ENCODE data around the gene NES. TPM values are rescaled to one million over a fixed set of nuclear protein-coding genes. Genes with fewer than 3 reads are reported as not detected.
A peak's percentile ranks its signal among the peaks of the same experiment; 100 is the strongest.

Gene NES
- polyA plus RNA-seq, 2 of the 4 experiments (the other 2 are of a cell fraction) = 0.57 to 2.1 TPM

DNA sequence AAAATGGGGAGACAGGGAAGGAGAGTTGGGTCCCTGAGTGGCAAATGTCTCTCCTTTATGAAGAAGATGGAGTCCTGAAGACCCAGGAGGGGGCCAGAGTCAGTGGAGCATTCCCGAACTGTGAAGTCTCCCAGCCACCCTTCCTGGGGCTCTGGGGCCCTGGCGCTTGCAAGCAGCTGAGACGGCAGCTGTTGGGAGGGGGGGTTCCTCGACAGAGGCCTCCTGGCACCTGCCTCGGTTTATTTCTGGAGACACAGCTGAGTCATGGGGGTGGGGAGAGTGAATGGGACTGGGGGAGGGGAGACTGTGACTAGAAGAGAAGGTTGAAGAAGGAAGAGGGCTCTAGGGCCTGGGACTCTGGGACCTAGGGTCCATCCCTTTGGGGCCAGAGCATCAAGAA, 14.0 kb downstream of the NES start:
- peak overlapping the region; percentile 56 to 97 for H3K27ac ChIP-seq
- H3K9me3 ChIP-seq = no peaks in the 10 kb centered on the region
- H3K4me1 ChIP-seq = peaks cover 63% of the 10 kb centered on the region
- no peak for FAIRE-seq
- WGBS (ENCODE audit: missing lambda C conversion rate) = 91% methylated on average over 1 of the region's 5 CpGs
- no peak overlapping the region for H3K4me3 ChIP-seq
- no peak for TF ChIP-seq HDAC2 (IDR thresholded peaks at IDR 0.05)
- no peak for TF ChIP-seq EHMT2 (IDR thresholded peaks at IDR 0.05; ENCODE audit: low read depth)
- TF ChIP-seq, protein P1, sequence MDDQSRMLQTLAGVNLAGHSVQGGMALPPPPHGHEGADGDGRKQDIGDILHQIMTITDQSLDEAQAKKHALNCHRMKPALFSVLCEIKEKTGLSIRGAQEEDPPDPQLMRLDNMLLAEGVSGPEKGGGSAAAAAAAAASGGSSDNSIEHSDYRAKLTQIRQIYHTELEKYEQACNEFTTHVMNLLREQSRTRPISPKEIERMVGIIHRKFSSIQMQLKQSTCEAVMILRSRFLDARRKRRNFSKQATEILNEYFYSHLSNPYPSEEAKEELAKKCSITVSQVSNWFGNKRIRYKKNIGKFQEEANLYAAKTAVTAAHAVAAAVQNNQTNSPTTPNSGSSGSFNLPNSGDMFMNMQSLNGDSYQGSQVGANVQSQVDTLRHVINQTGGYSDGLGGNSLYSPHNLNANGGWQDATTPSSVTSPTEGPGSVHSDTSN (IDR thresholded peaks at IDR 0.05) = no peak
- TF ChIP-seq KDM5A (IDR thresholded peaks at IDR 0.05) = no peak
- no peak for TF ChIP-seq JUNB (IDR thresholded peaks at IDR 0.05)
- TF ChIP-seq MAFK (IDR thresholded peaks at IDR 0.05; ENCODE audit: partially characterized antibody) = no peak
- TF ChIP-seq, protein P2, sequence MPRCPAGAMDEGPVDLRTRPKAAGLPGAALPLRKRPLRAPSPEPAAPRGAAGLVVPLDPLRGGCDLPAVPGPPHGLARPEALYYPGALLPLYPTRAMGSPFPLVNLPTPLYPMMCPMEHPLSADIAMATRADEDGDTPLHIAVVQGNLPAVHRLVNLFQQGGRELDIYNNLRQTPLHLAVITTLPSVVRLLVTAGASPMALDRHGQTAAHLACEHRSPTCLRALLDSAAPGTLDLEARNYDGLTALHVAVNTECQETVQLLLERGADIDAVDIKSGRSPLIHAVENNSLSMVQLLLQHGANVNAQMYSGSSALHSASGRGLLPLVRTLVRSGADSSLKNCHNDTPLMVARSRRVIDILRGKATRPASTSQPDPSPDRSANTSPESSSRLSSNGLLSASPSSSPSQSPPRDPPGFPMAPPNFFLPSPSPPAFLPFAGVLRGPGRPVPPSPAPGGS (IDR thresholded peaks at IDR 0.05) = no peak
- no peak for TF ChIP-seq ZFP36 (IDR thresholded peaks at IDR 0.05; ENCODE audit: borderline replicate concordance, partially characterized antibody)
- TF ChIP-seq, protein P3, sequence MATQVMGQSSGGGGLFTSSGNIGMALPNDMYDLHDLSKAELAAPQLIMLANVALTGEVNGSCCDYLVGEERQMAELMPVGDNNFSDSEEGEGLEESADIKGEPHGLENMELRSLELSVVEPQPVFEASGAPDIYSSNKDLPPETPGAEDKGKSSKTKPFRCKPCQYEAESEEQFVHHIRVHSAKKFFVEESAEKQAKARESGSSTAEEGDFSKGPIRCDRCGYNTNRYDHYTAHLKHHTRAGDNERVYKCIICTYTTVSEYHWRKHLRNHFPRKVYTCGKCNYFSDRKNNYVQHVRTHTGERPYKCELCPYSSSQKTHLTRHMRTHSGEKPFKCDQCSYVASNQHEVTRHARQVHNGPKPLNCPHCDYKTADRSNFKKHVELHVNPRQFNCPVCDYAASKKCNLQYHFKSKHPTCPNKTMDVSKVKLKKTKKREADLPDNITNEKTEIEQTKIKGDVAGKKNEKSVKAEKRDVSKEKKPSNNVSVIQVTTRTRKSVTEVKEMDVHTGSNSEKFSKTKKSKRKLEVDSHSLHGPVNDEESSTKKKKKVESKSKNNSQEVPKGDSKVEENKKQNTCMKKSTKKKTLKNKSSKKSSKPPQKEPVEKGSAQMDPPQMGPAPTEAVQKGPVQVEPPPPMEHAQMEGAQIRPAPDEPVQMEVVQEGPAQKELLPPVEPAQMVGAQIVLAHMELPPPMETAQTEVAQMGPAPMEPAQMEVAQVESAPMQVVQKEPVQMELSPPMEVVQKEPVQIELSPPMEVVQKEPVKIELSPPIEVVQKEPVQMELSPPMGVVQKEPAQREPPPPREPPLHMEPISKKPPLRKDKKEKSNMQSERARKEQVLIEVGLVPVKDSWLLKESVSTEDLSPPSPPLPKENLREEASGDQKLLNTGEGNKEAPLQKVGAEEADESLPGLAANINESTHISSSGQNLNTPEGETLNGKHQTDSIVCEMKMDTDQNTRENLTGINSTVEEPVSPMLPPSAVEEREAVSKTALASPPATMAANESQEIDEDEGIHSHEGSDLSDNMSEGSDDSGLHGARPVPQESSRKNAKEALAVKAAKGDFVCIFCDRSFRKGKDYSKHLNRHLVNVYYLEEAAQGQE (IDR thresholded peaks at IDR 0.05) = no peak
- no peak for DNase-seq (ENCODE audit: low read depth in 1 of 2, low spot score in 1 of 2)
- ATAC-seq = no peak
- peak overlapping the region; percentile 34; the same call in 2 of the 3 replicates for H3K4me2 ChIP-seq
- POLR2A ChIA-PET = no interaction called here
- CTCF ChIA-PET = interaction anchor here (4.1 to 15.2 kb wide), 4 partner anchors 13 to 43 kb away, joined by 30 to 402 read pairs (median 220); partner anchors contain the start of genes CRABP2, HAPLN2 and NES

DNA sequence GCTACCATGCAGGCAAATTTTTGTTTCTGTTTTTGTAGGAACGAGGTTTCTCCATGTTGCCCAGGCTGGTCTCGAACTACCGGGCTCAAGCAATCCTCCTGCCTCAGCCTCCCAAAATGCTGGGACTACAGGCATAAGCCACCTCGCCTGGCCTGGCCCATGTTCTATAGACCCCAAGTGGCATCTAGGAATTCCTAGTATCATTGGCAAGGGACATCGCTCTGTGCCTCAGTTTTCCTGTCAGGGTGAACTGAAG, 14.5 kb downstream of the NES start:
- ChIA-PET CTCF (interaction anchor here (4.1 to 15.2 kb wide), 4 partner anchors 13 to 43 kb away, joined by 30 to 402 read pairs (median 220); partner anchors contain the start of genes CRABP2, HAPLN2 and NES), POLR2A (no interaction called here)
- H3K4me2 ChIP-seq = no peak overlapping the region
- no peaks in the 10 kb centered on the region for H3K9me3 ChIP-seq
- 90% methylated on average over 5 of the region's 5 CpGs for WGBS (ENCODE audit: missing lambda C conversion rate)
- H3K4me1 ChIP-seq = peaks cover 66% of the 10 kb centered on the region
- TF ChIP-seq TP53 (CRISPR knock-in tag; IDR thresholded peaks at IDR 0.05) (no peak), ZNF302 (CRISPR knock-in tag; IDR thresholded peaks at IDR 0.05) (no peak), JUN (IDR thresholded peaks at IDR 0.05) (no peak), KDM1A (IDR thresholded peaks at IDR 0.05; ENCODE audit: low read depth) (no peak), SREBF2 (IDR thresholded peaks at IDR 0.05) (no peak), ZC3H11A (IDR thresholded peaks at IDR 0.05) (no peak), MAFK (IDR thresholded peaks at IDR 0.05; ENCODE audit: partially characterized antibody) (no peak), CBX8 (IDR thresholded peaks at IDR 0.05) (no peak), CHD2 (IDR thresholded peaks at IDR 0.05; ENCODE audit: low read length, partially characterized antibody) (no peak), EHF (CRISPR knock-in tag; IDR thresholded peaks at IDR 0.05) (no peak), RFX5 (IDR thresholded peaks at IDR 0.05) (no peak), NFE2L2 (conservative IDR thresholded peaks at IDR 0.05; ENCODE audit: low read length) (no peak), RARB (CRISPR knock-in tag; IDR thresholded peaks at IDR 0.05) (no peak), JUNB (IDR thresholded peaks at IDR 0.05) (no peak), CHD4 (IDR thresholded peaks at IDR 0.05; ENCODE audit: borderline replicate concordance) (no peak)
- TF ChIP-seq, protein P4, sequence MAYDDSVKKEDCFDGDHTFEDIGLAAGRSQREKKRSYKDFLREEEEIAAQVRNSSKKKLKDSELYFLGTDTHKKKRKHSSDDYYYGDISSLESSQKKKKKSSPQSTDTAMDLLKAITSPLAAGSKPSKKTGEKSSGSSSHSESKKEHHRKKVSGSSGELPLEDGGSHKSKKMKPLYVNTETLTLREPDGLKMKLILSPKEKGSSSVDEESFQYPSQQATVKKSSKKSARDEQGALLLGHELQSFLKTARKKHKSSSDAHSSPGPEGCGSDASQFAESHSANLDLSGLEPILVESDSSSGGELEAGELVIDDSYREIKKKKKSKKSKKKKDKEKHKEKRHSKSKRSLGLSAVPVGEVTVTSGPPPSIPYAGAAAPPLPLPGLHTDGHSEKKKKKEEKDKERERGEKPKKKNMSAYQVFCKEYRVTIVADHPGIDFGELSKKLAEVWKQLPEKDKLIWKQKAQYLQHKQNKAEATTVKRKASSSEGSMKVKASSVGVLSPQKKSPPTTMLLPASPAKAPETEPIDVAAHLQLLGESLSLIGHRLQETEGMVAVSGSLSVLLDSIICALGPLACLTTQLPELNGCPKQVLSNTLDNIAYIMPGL (CRISPR knock-in tag; IDR thresholded peaks at IDR 0.05; ENCODE audit: borderline replicate concordance) = no peak
- DNase-seq (ENCODE audit: low read depth in 1 of 2, low spot score in 1 of 2) (no peak), ATAC-seq (no peak), FAIRE-seq (no peak)
- peak overlapping the region; percentile 56 to 97; a peak in 5 of 6 replicates for H3K27ac ChIP-seq
- no peak overlapping the region for H3K4me3 ChIP-seq

Data from A549 (cell line).